Stimulated activated CD4-positive, alpha-beta T cell treated with anti-CD3 and anti-CD28 coated beads, Interleukin-4, amount 100 ng/mL, for 4 hours (primary cell): ENCODE results near the gene YJEFN3.

Source experiments
- DNase-seq, 2 experiments: peaks; one replicate each; pipeline ENCODE4 v3.0.0-alpha.2; 2020

Gene YJEFN3

GRCh38 chr19:19498255-19498991 lies 30.3 kb upstream of the YJEFN3 start:
- DNase-seq: no peak

- DNase-seq: no peak
Measured at GRCh38 chr19:19499272-19499995, 29.3 kb upstream of the YJEFN3 start.

- no peak for DNase-seq
Measured at GRCh38 chr19:19500975-19501644, 27.6 kb upstream of the YJEFN3 start.

GRCh38 chr19:19501798-19502197 lies 26.9 kb upstream of the YJEFN3 start:
- DNase-seq: no peak

GRCh38 chr19:19502281-19502680 lies 26.4 kb upstream of the YJEFN3 start:
- no peak for DNase-seq

GRCh38 chr19:19502808-19503602 lies 25.7 kb upstream of the YJEFN3 start:
- DNase-seq: no peak

- no peak for DNase-seq
Measured at GRCh38 chr19:19504754-19505668, 23.7 kb upstream of the YJEFN3 start.

GRCh38 chr19:19505669-19506326 lies 22.9 kb upstream of the YJEFN3 start:
- DNase-seq: no peak

- no peak for DNase-seq
Measured at GRCh38 chr19:19506592-19506991, 22.1 kb upstream of the YJEFN3 start.

- DNase-seq: no peak
Measured at GRCh38 chr19:19507354-19507753, 21.4 kb upstream of the YJEFN3 start.

- no peak for DNase-seq
Measured at GRCh38 chr19:19508217-19508616, 20.5 kb upstream of the YJEFN3 start.

- DNase-seq: no peak
Measured at GRCh38 chr19:19510432-19510831, 18.3 kb upstream of the YJEFN3 start.

- no peak for DNase-seq
Measured at GRCh38 chr19:19513682-19514081, 15.0 kb upstream of the YJEFN3 start.

GRCh38 chr19:19514215-19514657 lies 14.5 kb upstream of the YJEFN3 start:
- DNase-seq: no peak

- DNase-seq: no peak
Measured at GRCh38 chr19:19514881-19515641, 13.7 kb upstream of the YJEFN3 start, which contains the start of gene TSSK6. TSS of gene TSSK6 (minus strand) at chr19:19515548. CDS start at chr19:19515427, 121 bp downstream.

GRCh38 chr19:19515642-19516519 lies 12.8 kb upstream of the YJEFN3 start, which contains the start of gene NDUFA13:
TSS of gene NDUFA13 (plus strand) at chr19:19516225. CDS start at chr19:19516239, 14 bp downstream.
- DNase-seq: peak; percentile 89 to 92

GRCh38 chr19:19517235-19517619 lies 11.5 kb upstream of the YJEFN3 start:
- no peak for DNase-seq

- no peak for DNase-seq
Measured at GRCh38 chr19:19520989-19521388, 7.7 kb upstream of the YJEFN3 start.

GRCh38 chr19:19523177-19523576 lies 5.5 kb upstream of the YJEFN3 start:
- DNase-seq: no peak
